HG03159 (cell line): ENCODE data around the gene ATXN7.

ENCODE experiments used
- ATAC-seq: cut with Tn5 transposase; IDR thresholded peaks from one replicate; pipeline ENCODE4 v1.9.1; 2021; ENCODE audit warnings: mild to moderate bottlenecking, moderate library complexity; ENCODE audit not compliant: unreplicated experiment

The ATXN7 gene

GRCh38 chr3:63932509-63933212 is 69.0 kb downstream of the ATXN7 start:
- no peak for ATAC-seq

- peak; percentile 61 for ATAC-seq
Observed at GRCh38 chr3:63933459-63933858, 69.8 kb downstream of the ATXN7 start.

- no peak for ATAC-seq
Observed at GRCh38 chr3:63934041-63934866, 70.6 kb downstream of the ATXN7 start.

- ATAC-seq = no peak
Observed at GRCh38 chr3:63936925-63937324, 73.3 kb downstream of the ATXN7 start.

- ATAC-seq = peak; percentile 67
Observed at GRCh38 chr3:63937661-63938651, 74.3 kb downstream of the ATXN7 start.

- no peak for ATAC-seq
Observed at GRCh38 chr3:63940389-63940757, 76.7 kb downstream of the ATXN7 start.

- ATAC-seq = no peak
Observed at GRCh38 chr3:63942528-63942927, 78.9 kb downstream of the ATXN7 start.

- no peak for ATAC-seq
Observed at GRCh38 chr3:63943678-63944077, 80.0 kb downstream of the ATXN7 start.

GRCh38 chr3:63945558-63946096 is 82.0 kb downstream of the ATXN7 start:
- ATAC-seq = no peak

GRCh38 chr3:63946753-63947152 is 83.1 kb downstream of the ATXN7 start:
- no peak for ATAC-seq

GRCh38 chr3:63947594-63947993 is 83.9 kb downstream of the ATXN7 start:
- ATAC-seq = no peak

- ATAC-seq = no peak
Observed at GRCh38 chr3:63949005-63949404, 85.3 kb downstream of the ATXN7 start.

GRCh38 chr3:63950698-63951097 is 87.0 kb downstream of the ATXN7 start:
- no peak for ATAC-seq

- peak; percentile 63 for ATAC-seq
Observed at GRCh38 chr3:63951492-63952247, 88.0 kb downstream of the ATXN7 start.

GRCh38 chr3:63952248-63952594 is 88.6 kb downstream of the ATXN7 start:
- no peak for ATAC-seq

- ATAC-seq = no peak
Observed at GRCh38 chr3:63954182-63954581, 90.5 kb downstream of the ATXN7 start.

GRCh38 chr3:63955036-63955650 is 91.5 kb downstream of the ATXN7 start:
- ATAC-seq = no peak

GRCh38 chr3:63955830-63956545 is 92.3 kb downstream of the ATXN7 start:
- no peak for ATAC-seq

GRCh38 chr3:63959146-63959545 is 95.5 kb downstream of the ATXN7 start:
- ATAC-seq = no peak
